GM12878 (cell line): ENCODE results near the gene NIPSNAP3A. TPM values are rescaled to one million over a fixed set of nuclear protein-coding genes. Genes with fewer than 3 reads are reported as not detected.

Source experiments
- ATAC-seq: fragments of 200-7000 bp; cut with Tn5 transposase; 3 replicates; pipeline ENCODE4 v1.9.1; 2020; ENCODE audit warnings: mild to moderate bottlenecking, moderate library complexity
- BruUV-seq: library from RNA; stranded (reverse); fragments of 400-500 nt; replicated peaks from 2 replicates; lab custom pipeline; 2021; lab: Mats Ljungman, UMichigan
- CTCF ChIA-PET: fragments of 300-600 bp; sonication (Branson Sonifier 250); formaldehyde crosslinking; extraction: SDS; loops from one replicate; lab custom pipeline; 2021; ENCODE audit warnings: inconsistent platforms; lab: Yijun Ruan, JAX
- POLR2A ChIA-PET: fragments of 350-600 bp; formaldehyde crosslinking; extraction: SDS; loops from one replicate; lab custom pipeline; 2021; ENCODE audit warnings: inconsistent platforms; lab: Charles Lee
- RAD21 ChIA-PET: fragments of 300-600 bp; sonication (Branson Sonifier 250); formaldehyde crosslinking; loops from one replicate; lab custom pipeline; 2023; ENCODE audit warnings: antibody characterized with exemption; ENCODE audit not compliant: unreplicated experiment; lab: Charles Lee
- SMC1A ChIA-PET: fragments of 300-600 bp; sonication (Branson Sonifier 250); formaldehyde crosslinking; loops from one replicate; lab custom pipeline; 2023; ENCODE audit not compliant: unreplicated experiment, uncharacterized antibody; lab: Charles Lee
- DNase-seq: peaks from one replicate; pipeline ENCODE4 v3.0.0-alpha.2; 2011; ENCODE audit warnings: low read depth, low spot score
- FAIRE-seq: peaks from 3 replicates; lab custom pipeline; 2011; peaks lifted over from hg19 to GRCh38; lab: Jason Lieb, UNC
- H2AFZ ChIP-seq: 2 replicates; pipeline ENCODE4 v1.6.0; 2011; ENCODE audit warnings: low read depth, low read length, control low read depth; ENCODE audit not compliant: control insufficient read depth
- H3K27ac ChIP-seq: 2 replicates; pipeline ENCODE4 v1.5.1; 2011; ENCODE audit warnings: control low read depth; ENCODE audit not compliant: control insufficient read depth, insufficient read depth
- H3K27me3 ChIP-seq, 2 experiments: replicated peaks in 1 of 2; 2 replicates each; pipeline versions ENCODE4 v1.6.0 to v1.6.1; 2011; ENCODE audit warnings: low read length in 1 of 2; ENCODE audit not compliant: control insufficient read depth in 2 of 2, insufficient read depth in 2 of 2
- H3K36me3 ChIP-seq, 2 experiments: 2 replicates each; pipeline ENCODE4 v1.5.1; 2011; ENCODE audit warnings: low read length in 1 of 2; ENCODE audit not compliant: control insufficient read depth in 2 of 2, insufficient read depth in 2 of 2
- H3K4me1 ChIP-seq: 2 replicates; pipeline ENCODE4 v1.6.1; 2011; ENCODE audit warnings: mild to moderate bottlenecking, low read length, moderate library complexity, mixed read lengths; ENCODE audit not compliant: control insufficient read depth, insufficient read depth
- H3K4me2 ChIP-seq: 2 replicates; pipeline ENCODE4 v1.6.0; 2011; ENCODE audit warnings: control low read depth; ENCODE audit not compliant: control insufficient read depth, insufficient read depth
- H3K4me3 ChIP-seq: fragments of 200-600 bp; sonication (generic); 2 replicates; pipeline ENCODE4 v1.5.1; 2016
- H3K79me2 ChIP-seq: 2 replicates; pipeline ENCODE4 v1.6.0; 2011; ENCODE audit warnings: low read length; ENCODE audit not compliant: control insufficient read depth, insufficient read depth
- H3K9ac ChIP-seq: 2 replicates; pipeline ENCODE4 v1.8.0; 2011; ENCODE audit warnings: low read length, control low read depth, mixed read lengths; ENCODE audit not compliant: control insufficient read depth, insufficient read depth
- H3K9me3 ChIP-seq: replicated peaks from 3 replicates; pipeline ENCODE4 v1.5.1; 2011; ENCODE audit warnings: mild to moderate bottlenecking, low read length; ENCODE audit not compliant: control insufficient read depth, insufficient read depth
- H4K20me1 ChIP-seq: 2 replicates; pipeline ENCODE4 v1.6.0; 2011; ENCODE audit not compliant: control insufficient read depth, insufficient read depth
- BCLAF1 ChIP-seq: fragments of 450-650 bp; IDR thresholded peaks from 2 replicates; pipeline ENCODE4 v1.6.1; 2017; ENCODE audit warnings: antibody characterized with exemption, mild to moderate bottlenecking, moderate library complexity
- HCFC1 ChIP-seq: fragments of 150-350 bp; IDR thresholded peaks from 2 replicates; pipeline ENCODE4 v1.6.1; 2014; ENCODE audit warnings: low read length
- HDGF ChIP-seq: fragments of 450-650 bp; IDR thresholded peaks from 2 replicates; pipeline ENCODE4 v1.6.1; 2016; ENCODE audit warnings: antibody characterized with exemption
- KLF5 ChIP-seq: fragments of 450-650 bp; IDR thresholded peaks from 2 replicates; pipeline ENCODE4 v1.6.1; 2014; ENCODE audit warnings: mild to moderate bottlenecking; ENCODE audit not compliant: partially characterized antibody
- PAX8 ChIP-seq: fragments of 450-650 bp; IDR thresholded peaks from 2 replicates; pipeline ENCODE4 v1.6.1; 2017; ENCODE audit warnings: mild to moderate bottlenecking, moderate library complexity
- REST ChIP-seq: IDR thresholded peaks from 2 replicates; pipeline ENCODE4 v1.6.1; 2012; ENCODE audit warnings: mild to moderate bottlenecking, low read depth, low read length
- SMAD1 ChIP-seq: fragments of 450-650 bp; IDR thresholded peaks from 2 replicates; pipeline ENCODE4 v1.6.1; 2018; ENCODE audit warnings: mild to moderate bottlenecking, low read depth; ENCODE audit not compliant: partially characterized antibody
- SP1 ChIP-seq: IDR thresholded peaks from one replicate; pipeline ENCODE4 v1.6.1; 2011; ENCODE audit warnings: low read depth, low read length
- TBL1XR1 ChIP-seq: IDR thresholded peaks from 2 replicates; pipeline ENCODE4 v1.6.1; 2012; ENCODE audit warnings: low read depth, low read length, improper control_type of control experiment
- TCF12 ChIP-seq: IDR thresholded peaks from 2 replicates; pipeline ENCODE4 v1.6.1; 2011; ENCODE audit warnings: low read depth, mild to moderate bottlenecking, low read length
- ZNF217 ChIP-seq: fragments of 450-650 bp; IDR thresholded peaks from 2 replicates; pipeline ENCODE4 v1.6.1; 2017; ENCODE audit warnings: antibody characterized with exemption, mild to moderate bottlenecking
- WGBS: methylation state at CpG from one replicate; pipeline ENCODE4 v1.1.6; 2016; ENCODE audit warnings: low lambda C conversion rate; ENCODE audit not compliant: insufficient replicate concordance, insufficient coverage; ENCODE audit errors: missing lambda C conversion rate; 5-methylcytosine and 5-hydroxymethylcytosine counted together
- in situ Hi-C: fragments of 300-500 bp; cut with MboI; formaldehyde crosslinking; loops from 9 replicates; pipeline ENCODE4 v1.14.3; 2018; ENCODE audit warnings: mixed read lengths
- intact Hi-C: fragments of 100-400 bp; cut with micrococcal nuclease; formaldehyde crosslinking; loops from one replicate; pipeline ENCODE4 v1.14.2; 2022; ENCODE audit not compliant: unreplicated experiment
- polyA plus RNA-seq, 11 experiments: library from polyadenylated mRNA; depleted of rRNA in 4 of 11; unstranded in 6 of 11; stranded (reverse) in 5 of 11; fragments of >200 nt; fragmentation: Nextera tagmentation in 4 of 11; fragmentation: Illumina TruSeq in 1 of 11; extraction: Ambion mirVana in 4 of 11; extraction: Trizol in 1 of 11; gene quantifications; 1 replicate in 1 of 11; 2 replicates in 10 of 11; pipeline versions ENCODE4 v1.2.1 to v1.2.3, GENCODE V29; 2011 to 2016; ENCODE audit warnings: inconsistent platforms in 2 of 11, missing spikeins in 2 of 11, low read depth in 1 of 11
- total RNA-seq, 4 experiments: library from RNA; depleted of rRNA in 3 of 4; stranded (reverse); fragments of >200 nt in 3 of 4; fragmentation: Illumina TruSeq in 1 of 4; extraction: Trizol in 1 of 4; gene quantifications; 2 replicates each; pipeline versions ENCODE4 v1.2.1 to v1.2.3, GENCODE V29; 2013 to 2021

Gene NIPSNAP3A
- total and polyA plus RNA-seq, 10 of the 15 experiments (the other 5 are each of a cell fraction or from before 2014, with no cell fraction given) = 19.1 to 87.2 (median 34.0) TPM

GRCh38 chr9:104802906-104803305 lies 55.4 kb downstream of the NIPSNAP3A start:
- Histone ChIP-seq H3K9ac (no peak overlapping the region), H3K4me2 (no peak overlapping the region), H3K4me3 (no peak overlapping the region), H3K27ac (no peak overlapping the region), H4K20me1 (no peaks in the 10 kb centered on the region), H3K4me1 (no peaks in the 10 kb centered on the region), H2AFZ (no peak overlapping the region), H3K9me3 (no peaks in the 10 kb centered on the region), H3K27me3 (peaks cover 0 to 2% of the 10 kb centered on the region in 2 experiments; a peak in 1 of 4 replicates), H3K79me2 (no peaks in the 10 kb centered on the region), H3K36me3 (no peaks in the 10 kb centered on the region)
- no TSS peak for BruUV-seq
- no peak for DNase-seq
- in situ Hi-C loops (no loop called here), intact Hi-C loops (no loop called here)
- CTCF ChIA-PET = no interaction called here
- RAD21 ChIA-PET = interaction anchor here (1.4 kb wide), 1 partner anchor 22 kb away, joined by 4 read pairs; no protein-coding TSS in a partner anchor
- SMC1A ChIA-PET = no interaction called here
- POLR2A ChIA-PET = no interaction called here
- 13% methylated on average over 2 of the region's 2 CpGs for WGBS
- no peak for FAIRE-seq
- TF ChIP-seq ZNF217 (no peak), SMAD1 (no peak), TCF12 (no peak), HDGF (no peak), HCFC1 (no peak), PAX8 (no peak), BCLAF1 (no peak), REST (no peak), KLF5 (no peak), SP1 (no peak), TBL1XR1 (no peak)
- no peak for ATAC-seq
